IMR-90 (cell line): ENCODE data around the gene HMX3. TPM values are rescaled to one million over a fixed set of nuclear protein-coding genes. Genes with fewer than 3 reads are reported as not detected.
A peak's percentile ranks its signal among the peaks of the same experiment; 100 is the strongest.

ENCODE experiments used
- ATAC-seq: fragments of 200-7000 bp; cut with Tn5 transposase; 2 replicates; pipeline ENCODE4 v1.9.1; 2020; ENCODE audit warnings: low read depth, mild to moderate bottlenecking, moderate library complexity
- BruUV-seq: library from RNA; stranded (reverse); fragments of 400-500 nt; replicated peaks from 2 replicates; lab custom pipeline; 2021; lab: Mats Ljungman, UMichigan
- CTCF ChIA-PET: fragments of 300-600 bp; formaldehyde crosslinking; extraction: SDS; loops from one replicate; lab custom pipeline; 2021; ENCODE audit warnings: antibody characterized with exemption; lab: Yijun Ruan, JAX
- POLR2A ChIA-PET: fragments of 300-600 bp; sonication (Branson Sonifier 250); formaldehyde crosslinking; loops from one replicate; lab custom pipeline; 2022; ENCODE audit warnings: antibody characterized with exemption; ENCODE audit not compliant: unreplicated experiment; lab: Charles Lee
- DNase-seq: peaks from one replicate; pipeline ENCODE4 v3.0.0; 2013
- H2AFZ ChIP-seq: replicated peaks from 2 replicates; pipeline ENCODE3; 2013; ENCODE audit warnings: low read length, mild to moderate bottlenecking; ENCODE audit not compliant: poor library complexity
- H2AK5ac ChIP-seq: 2 replicates; pipeline ENCODE4 v1.6.1; 2013; ENCODE audit warnings: low read depth, low read length, inconsistent platforms
- H2AK9ac ChIP-seq: replicated peaks from 2 replicates; pipeline ENCODE3; 2013; ENCODE audit warnings: mild to moderate bottlenecking, low read depth, low read length, moderate library complexity; ENCODE audit not compliant: poor library complexity
- H2BK120ac ChIP-seq: 2 replicates; pipeline ENCODE4 v1.6.1; 2013; ENCODE audit warnings: low read depth, low read length, inconsistent platforms
- H2BK15ac ChIP-seq: 3 replicates; pipeline ENCODE4 v1.6.1; 2013; ENCODE audit warnings: low read depth, low read length, inconsistent platforms
- H2BK20ac ChIP-seq: 2 replicates; pipeline ENCODE4 v1.6.1; 2013; ENCODE audit warnings: low read depth, mild to moderate bottlenecking, inconsistent platforms, low read length, moderate library complexity
- H2BK5ac ChIP-seq: 2 replicates; pipeline ENCODE4 v1.6.1; 2013; ENCODE audit warnings: mild to moderate bottlenecking, low read depth, low read length, inconsistent platforms; ENCODE audit not compliant: poor library complexity, severe bottlenecking
- H3K14ac ChIP-seq: replicated peaks from 2 replicates; pipeline ENCODE4 v1.6.1; 2013; ENCODE audit warnings: low read depth, low read length, inconsistent platforms
- H3K18ac ChIP-seq: 2 replicates; pipeline ENCODE4 v1.6.1; 2013; ENCODE audit warnings: low read depth, low read length, control low read depth
- H3K23ac ChIP-seq: 2 replicates; pipeline ENCODE4 v1.6.1; 2013; ENCODE audit warnings: low read depth, low read length, inconsistent platforms
- H3K27ac ChIP-seq: 2 replicates; pipeline ENCODE4 v1.5.1; 2013; ENCODE audit warnings: mild to moderate bottlenecking, control low read depth, low read length; ENCODE audit not compliant: insufficient read depth
- H3K27me3 ChIP-seq: 2 replicates; pipeline ENCODE4 v1.6.1; 2013; ENCODE audit warnings: low read length; ENCODE audit not compliant: control insufficient read depth, insufficient read depth
- H3K36me3 ChIP-seq: 2 replicates; pipeline ENCODE4 v1.6.1; 2013; ENCODE audit warnings: low read length, mixed read lengths; ENCODE audit not compliant: control insufficient read depth, insufficient read depth
- H3K4ac ChIP-seq: 2 replicates; pipeline ENCODE4 v1.6.1; 2013; ENCODE audit warnings: low read depth, low read length, inconsistent platforms
- H3K4me1 ChIP-seq: 2 replicates; pipeline ENCODE4 v1.6.1; 2013; ENCODE audit warnings: low read length, mixed read lengths; ENCODE audit not compliant: control insufficient read depth, insufficient read depth
- H3K4me2 ChIP-seq: 2 replicates; pipeline ENCODE4 v1.6.1; 2013; ENCODE audit warnings: low read depth, mild to moderate bottlenecking, control low read depth, low read length, moderate library complexity
- H3K4me3 ChIP-seq: 2 replicates; pipeline ENCODE4 v1.5.1; 2013; ENCODE audit warnings: low read depth, mild to moderate bottlenecking, control low read depth, low read length, moderate library complexity; ENCODE audit not compliant: insufficient read depth
- H3K56ac ChIP-seq: 2 replicates; pipeline ENCODE4 v1.6.1; 2013; ENCODE audit warnings: low read length, inconsistent platforms; ENCODE audit not compliant: insufficient read depth; ENCODE audit errors: extremely low read depth
- H3K79me1 ChIP-seq, 2 experiments: 2 replicates each; pipeline ENCODE4 v1.6.1; 2013; ENCODE audit warnings: low read length in 2 of 2, inconsistent platforms in 1 of 2, low read depth in 1 of 2
- H3K9ac ChIP-seq: 2 replicates; pipeline ENCODE4 v1.6.1; 2013; ENCODE audit warnings: low read depth, low read length, control low read depth
- H3K9me1 ChIP-seq: 2 replicates; pipeline ENCODE4 v1.6.1; 2013; ENCODE audit warnings: low read length, inconsistent platforms; ENCODE audit not compliant: insufficient read depth
- H3K9me3 ChIP-seq: 2 replicates; pipeline ENCODE4 v1.6.1; 2013; ENCODE audit warnings: low read length; ENCODE audit not compliant: control insufficient read depth, insufficient read depth
- H4K20me1 ChIP-seq: 2 replicates; pipeline ENCODE4 v1.6.1; 2013; ENCODE audit warnings: low read length, inconsistent platforms; ENCODE audit not compliant: insufficient read depth
- H4K5ac ChIP-seq: 2 replicates; pipeline ENCODE4 v1.6.1; 2013; ENCODE audit warnings: mild to moderate bottlenecking, low read depth, low read length, control low read depth
- H4K8ac ChIP-seq, 2 experiments: 2 replicates each; pipeline ENCODE4 v1.6.1; 2013; ENCODE audit warnings: low read depth in 2 of 2, low read length in 2 of 2, control low read depth in 1 of 2, inconsistent platforms in 1 of 2
- H4K91ac ChIP-seq: 2 replicates; pipeline ENCODE4 v1.6.1; 2013; ENCODE audit warnings: low read depth, low read length, inconsistent platforms; ENCODE audit not compliant: insufficient read depth
- CEBPB ChIP-seq: IDR thresholded peaks from 2 replicates; pipeline ENCODE4 v1.6.1; 2012; ENCODE audit warnings: low read depth, low read length, improper control_type of control experiment
- CHD1 ChIP-seq: IDR thresholded peaks from 2 replicates; pipeline ENCODE4 v1.6.1; 2012; ENCODE audit warnings: low read depth, low read length, improper control_type of control experiment
- ELK1 ChIP-seq: fragments of 150-350 bp; IDR thresholded peaks from 2 replicates; pipeline ENCODE4 v1.6.1; 2016; ENCODE audit warnings: low read depth, mild to moderate bottlenecking, low read length, moderate library complexity, borderline replicate concordance
- FOS ChIP-seq: fragments of 150-350 bp; IDR thresholded peaks from 2 replicates; pipeline ENCODE4 v1.6.1; 2016; ENCODE audit warnings: low read depth, low read length
- NFE2L2 ChIP-seq: fragments of 150-350 bp; IDR thresholded peaks from 2 replicates; pipeline ENCODE4 v1.6.1; 2016; ENCODE audit warnings: low read depth, mild to moderate bottlenecking, low read length
- RFX5 ChIP-seq: IDR thresholded peaks from 2 replicates; pipeline ENCODE4 v1.8.0; 2012; ENCODE audit warnings: low read depth, mild to moderate bottlenecking, low read length, moderate library complexity
- WGBS, 2 experiments: methylation state at CpG; one replicate each; pipeline versions ENCODE4 v1.1.5 to v1.1.7; 2013; ENCODE audit warnings: missing lambda C conversion rate in 2 of 2; ENCODE audit not compliant: insufficient read length in 1 of 2; ENCODE audit errors: extremely low coverage in 2 of 2; 5-methylcytosine and 5-hydroxymethylcytosine counted together
- dilution Hi-C: fragments of 300-500 bp; cut with HindIII; formaldehyde crosslinking; loops from one replicate; pipeline ENCODE4 v1.14.3; 2018; ENCODE audit warnings: low sequenced_read_pairs; ENCODE audit not compliant: unreplicated experiment
- in situ Hi-C: fragments of 300-500 bp; cut with MboI; formaldehyde crosslinking; loops from 3 replicates; pipeline ENCODE4 v1.14.3; 2019; ENCODE audit warnings: low sequenced_read_pairs, inconsistent platforms, mixed read lengths
- intact Hi-C: fragments of 100-400 bp; cut with micrococcal nuclease; formaldehyde crosslinking; loops from 2 replicates; pipeline ENCODE4 v1.10.0; 2022
- polyA plus RNA-seq, 3 experiments: library from polyadenylated mRNA; depleted of rRNA; stranded (reverse); fragments of >200 nt; gene quantifications; 2 replicates each; pipeline ENCODE4 v1.2.3, GENCODE V29; 2012; ENCODE audit warnings: low replicate concordance in 1 of 3
- total RNA-seq: library from RNA; depleted of rRNA; stranded (reverse); fragments of >200 nt; gene quantifications from 2 replicates; pipeline ENCODE4 v1.2.3, GENCODE V29; 2012

The HMX3 gene
- total and polyA plus RNA-seq, 2 of the 4 experiments (the other 2 are of a cell fraction), result not detected

DNA sequence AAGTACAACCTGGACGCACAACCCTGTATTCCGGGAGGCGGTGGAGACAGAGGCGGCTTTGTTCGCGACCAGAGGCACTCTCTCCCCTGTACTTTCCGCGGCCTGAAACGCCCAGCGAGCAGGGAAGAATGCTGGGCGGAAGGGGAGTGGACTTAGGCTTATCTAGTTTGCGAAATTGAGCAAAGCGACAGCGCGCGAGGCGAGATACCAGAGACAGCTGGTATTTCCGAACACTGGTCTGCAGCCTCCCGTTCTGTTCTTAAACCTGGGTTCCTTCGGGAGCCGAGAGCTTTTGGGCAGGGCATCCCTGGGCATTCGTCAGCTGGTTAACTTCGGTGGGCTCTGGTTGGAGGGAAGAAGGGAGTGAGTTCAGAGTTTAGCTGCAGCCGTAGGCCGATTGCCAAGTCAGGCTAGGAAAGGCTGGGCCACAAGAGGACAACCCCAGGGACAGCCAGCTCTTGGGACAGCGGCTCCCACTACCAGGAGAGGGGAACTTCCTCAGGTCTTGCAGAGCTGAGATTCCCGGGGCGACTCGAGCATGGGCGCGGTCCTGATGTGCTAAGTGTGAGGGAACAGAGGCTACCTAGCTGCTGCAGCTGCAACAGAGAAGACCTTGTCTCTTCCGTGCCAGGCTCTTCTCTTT lies 3.9 kb downstream of the HMX3 start:
- H2AFZ ChIP-seq, result peak overlapping the region; percentile 36

More for the DNA sequence above, 3.9 kb downstream of the HMX3 start:
- Histone ChIP-seq H3K18ac (no peak overlapping the region), H2AK5ac (no peak overlapping the region), H3K4me3 (no peak overlapping the region), H4K91ac (no peak overlapping the region), H3K9ac (no peak overlapping the region), H2BK120ac (no peak overlapping the region), H3K36me3 (no peaks in the 10 kb centered on the region), H3K27ac (no peak overlapping the region), H2BK15ac (no peak overlapping the region), H3K4me2 (peak overlapping the region; percentile 24; the same call in 1 of the 2 replicates), H3K9me3 (peaks cover 4% of the 10 kb centered on the region), H3K14ac (no peak overlapping the region), H3K4me1 (peaks cover 2% of the 10 kb centered on the region; the same call in 1 of the 2 replicates), H2AK9ac (no peak overlapping the region), H3K79me1 (no peaks in the 10 kb centered on the region), H4K8ac (no peak overlapping the region), H3K23ac (no peak overlapping the region; the same call in 1 of the 2 replicates), H3K4ac (no peak overlapping the region), H4K5ac (no peak overlapping the region), H2BK20ac (no peak overlapping the region), H3K27me3 (peaks cover 98% of the 10 kb centered on the region), H3K56ac (no peak overlapping the region), H4K20me1 (0 out of 2 replicates have a peak, but pooled peaks cover 3% of the 10 kb centered on the region), H2BK5ac (no peak overlapping the region), H3K9me1 (no peaks in the 10 kb centered on the region)
- POLR2A ChIA-PET, result no interaction called here
- DNase-seq (peak; percentile 18), ATAC-seq (peak; percentile 33; the same call in 1 of the 2 replicates)
- no peak for TF ChIP-seq NFE2L2
- no peak for TF ChIP-seq FOS
- no peak for TF ChIP-seq CEBPB
- no peak for TF ChIP-seq ELK1
- TF ChIP-seq RFX5, result no peak
- no peak for TF ChIP-seq CHD1
- intact Hi-C loops (no loop called here), in situ Hi-C loops (loop anchor here (10.0 to 25.0 kb wide), 2 partner anchors 825 to 1248 kb away; no protein-coding TSS in a partner anchor), dilution Hi-C loops (no loop called here)
- 6% methylated on average over 13 of the region's 32 CpGs; no CpG with 5 or more reads in 1 of the 2 experiments for WGBS, 2 experiments
- BruUV-seq, result no TSS peak
- CTCF ChIA-PET, result interaction anchor here (1.1 kb wide), 1 partner anchor 10 kb away, joined by 4 read pairs; no protein-coding TSS in a partner anchor
